ENCODE data around the gene PRKN. TPM values are rescaled to one million over a fixed set of nuclear protein-coding genes. Genes with fewer than 3 reads are reported as not detected.

PRKN gene
- total RNA-seq, 1 donor from 2014 or later: 1.3 TPM

DNA sequence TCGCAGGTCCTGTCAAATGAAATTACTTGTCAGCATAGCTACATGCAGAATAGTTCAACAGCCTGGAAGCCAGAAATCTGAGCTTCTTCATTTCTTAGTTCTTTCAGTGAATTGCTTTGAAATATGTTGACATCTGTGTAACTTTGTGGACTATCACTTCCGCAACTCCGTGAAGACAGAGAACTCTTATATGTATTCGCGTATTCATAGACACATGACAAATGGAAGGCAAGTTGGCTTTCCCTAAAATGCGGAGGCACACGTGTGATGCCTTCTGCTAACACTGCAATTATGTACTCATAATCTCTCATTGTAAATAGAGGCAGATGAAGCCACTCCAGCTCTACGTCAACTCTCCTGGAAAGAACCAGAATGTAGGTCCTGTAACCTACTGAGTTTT is 701.5 kb downstream of the PRKN start:
- Mint-ChIP-seq H3K27ac (ENCODE audit: unreplicated experiment) (no peak overlapping the region), H3K9me3 (ENCODE audit: unreplicated experiment) (peaks cover 4% of the 10 kb centered on the region), H3K27me3 (ENCODE audit: low read depth, unreplicated experiment) (no peaks in the 10 kb centered on the region), H3K4me1 (ENCODE audit: low read depth, unreplicated experiment) (peaks cover 2% of the 10 kb centered on the region), H3K36me3 (ENCODE audit: low read depth, unreplicated experiment) (no peaks in the 10 kb centered on the region), H3K4me3 (ENCODE audit: unreplicated experiment) (no peak overlapping the region)
- Histone ChIP-seq H3K9me3 (ENCODE audit: insufficient read depth, low read depth, low read length) (no peaks in the 10 kb centered on the region), H4K20me1 (ENCODE audit: insufficient read depth, low read length) (no peaks in the 10 kb centered on the region), H3K36me3 (ENCODE audit: insufficient read depth, low read length) (no peaks in the 10 kb centered on the region), H2AFZ (ENCODE audit: low read depth, low read length) (no peak overlapping the region), H3K4me2 (ENCODE audit: low read length) (no peak overlapping the region), H3K4me3 (ENCODE audit: insufficient read depth, low read depth, low read length) (no peak overlapping the region), H3K79me2 (ENCODE audit: insufficient read depth, low read length) (no peaks in the 10 kb centered on the region), H3K9ac (ENCODE audit: low read length) (no peak overlapping the region), H3K4me1 (ENCODE audit: insufficient read depth, low read length) (no peaks in the 10 kb centered on the region), H3K27ac (ENCODE audit: low read depth, low read length) (no peak overlapping the region), H3K27me3 (ENCODE audit: insufficient read depth, low read length) (no peaks in the 10 kb centered on the region)
- FAIRE-seq: no peak
- TF ChIP-seq EZH2 (IDR thresholded peaks at IDR 0.05; ENCODE audit: insufficient read depth, low read length) (no peak), CTCF (IDR thresholded peaks at IDR 0.05; ENCODE audit: insufficient read depth, low read depth, low read length) (no peak)
- DNase-seq (ENCODE audit: low read depth): no peak

- no peak for FAIRE-seq
- H3K4me3 Mint-ChIP-seq (ENCODE audit: unreplicated experiment): no peak overlapping the region
These were observed 708.2 kb downstream of the PRKN start for GRCh38 chr6:162019349-162019748.

More at GRCh38 chr6:162019349-162019748, 708.2 kb downstream of the PRKN start:
- Histone ChIP-seq H3K27me3 (ENCODE audit: insufficient read depth, low read length) (no peaks in the 10 kb centered on the region), H3K36me3 (ENCODE audit: insufficient read depth, low read length) (no peaks in the 10 kb centered on the region), H3K9me3 (ENCODE audit: insufficient read depth, low read depth, low read length) (no peaks in the 10 kb centered on the region), H3K9ac (ENCODE audit: low read length) (no peak overlapping the region), H3K4me2 (ENCODE audit: low read length) (no peak overlapping the region), H3K4me3 (ENCODE audit: insufficient read depth, low read depth, low read length) (no peak overlapping the region), H3K27ac (ENCODE audit: low read depth, low read length) (no peak overlapping the region), H2AFZ (ENCODE audit: low read depth, low read length) (no peak overlapping the region), H3K4me1 (ENCODE audit: insufficient read depth, low read length) (no peaks in the 10 kb centered on the region), H3K79me2 (ENCODE audit: insufficient read depth, low read length) (no peaks in the 10 kb centered on the region), H4K20me1 (ENCODE audit: insufficient read depth, low read length) (no peaks in the 10 kb centered on the region)
- Mint-ChIP-seq H3K27me3 (ENCODE audit: low read depth, unreplicated experiment) (no peaks in the 10 kb centered on the region), H3K36me3 (ENCODE audit: low read depth, unreplicated experiment) (no peaks in the 10 kb centered on the region), H3K4me1 (ENCODE audit: low read depth, unreplicated experiment) (peaks cover 1% of the 10 kb centered on the region), H3K27ac (ENCODE audit: unreplicated experiment) (no peak overlapping the region), H3K9me3 (ENCODE audit: unreplicated experiment) (peaks cover 6% of the 10 kb centered on the region)
- no peak for TF ChIP-seq EZH2 (IDR thresholded peaks at IDR 0.05; ENCODE audit: insufficient read depth, low read length)
- TF ChIP-seq CTCF (IDR thresholded peaks at IDR 0.05; ENCODE audit: insufficient read depth, low read depth, low read length): no peak
- no peak for DNase-seq (ENCODE audit: low read depth)
